K562 (cell line): ENCODE data around the gene PITHD1. TPM values are rescaled to one million over a fixed set of nuclear protein-coding genes. Genes with fewer than 3 reads are reported as not detected.

Experiments used
- BRD4 ChIP-seq: fragments of 200-600 bp; sonication (generic); IDR thresholded peaks from 2 replicates; pipeline ENCODE4 v1.6.1; 2017; ENCODE audit warnings: inconsistent platforms
- BRF1 ChIP-seq: IDR thresholded peaks from 3 replicates; pipeline ENCODE4 v1.6.1; 2011; ENCODE audit warnings: borderline replicate concordance, mild to moderate bottlenecking; ENCODE audit not compliant: insufficient read length; ENCODE audit errors: extremely low read depth
- CXXC5 ChIP-seq: fragments of 250-450 bp; sonication (Bioruptor Pico); IDR thresholded peaks from 2 replicates; pipeline ENCODE4 v1.8.0; 2022; ENCODE audit warnings: inconsistent platforms, mild to moderate bottlenecking, moderate library complexity
- ELF1 ChIP-seq: fragments of 200-800 bp; sonication (Bioruptor generic); IDR thresholded peaks from 2 replicates; pipeline ENCODE4 v1.6.1; 2016; ENCODE audit warnings: missing genetic modification characterization, missing compliant biosample characterization
- ELF4 ChIP-seq: fragments of 450-650 bp; formaldehyde crosslinking; IDR thresholded peaks from 2 replicates; pipeline ENCODE4 v1.4.0; 2022; ENCODE audit warnings: missing genetic modification characterization
- ETV1 ChIP-seq: fragments of 450-650 bp; conservative IDR thresholded peaks from 2 replicates; pipeline ENCODE4 v1.6.1; 2016; ENCODE audit warnings: missing genetic modification characterization, control low read depth, low read depth, missing compliant biosample characterization
- GABPB2 ChIP-seq: fragments of 250-450 bp; sonication (Bioruptor Pico); conservative IDR thresholded peaks from 2 replicates; pipeline ENCODE4 v1.5.1; 2021; ENCODE audit warnings: mild to moderate bottlenecking
- HMG20B ChIP-seq: fragments of 250-450 bp; sonication (Bioruptor Pico); IDR thresholded peaks from 2 replicates; pipeline ENCODE4 v1.5.0; 2021; ENCODE audit warnings: mild to moderate bottlenecking
- RBM22 ChIP-seq: fragments of 200-400 bp; formaldehyde crosslinking; IDR thresholded peaks from 2 replicates; pipeline ENCODE4 v1.6.1; 2018; ENCODE audit warnings: low read length, low read depth; ENCODE audit not compliant: poor library complexity, severe bottlenecking
- SAP30 ChIP-seq: fragments of 200-600 bp; sonication (generic); IDR thresholded peaks from 2 replicates; pipeline ENCODE4 v1.6.1; 2012; ENCODE audit warnings: borderline replicate concordance, low read depth, mild to moderate bottlenecking, moderate library complexity, low read length, control low read depth, inconsistent platforms; ENCODE audit not compliant: insufficient read depth, poor library complexity, severe bottlenecking
- TEAD1 ChIP-seq, 2 experiments: fragments of 450-650 bp in 1 of 2; sonication (generic) in 1 of 2; formaldehyde crosslinking; IDR thresholded peaks; 2 replicates each; pipeline versions ENCODE4 v1.4.0 to v1.8.0; 2020 to 2022; ENCODE audit warnings: mild to moderate bottlenecking in 2 of 2, missing genetic modification reagents in 1 of 2
- TFE3 ChIP-seq: fragments of 450-650 bp; formaldehyde crosslinking; IDR thresholded peaks from 2 replicates; pipeline ENCODE4 v1.4.0; 2020; ENCODE audit warnings: mild to moderate bottlenecking, mixed read lengths
- TGIF2 ChIP-seq: sonication (generic); formaldehyde crosslinking; IDR thresholded peaks from 2 replicates; pipeline ENCODE4 v1.8.1; 2022; ENCODE audit warnings: mild to moderate bottlenecking, missing genetic modification reagents, moderate library complexity
- ZKSCAN1 ChIP-seq: fragments of 150-350 bp; IDR thresholded peaks from 2 replicates; pipeline ENCODE4 v1.6.1; 2016; ENCODE audit warnings: low read depth, low read length
- ZNF395 ChIP-seq: fragments of 200-800 bp; sonication (Bioruptor generic); IDR thresholded peaks from 2 replicates; pipeline ENCODE4 v1.6.1; 2017; ENCODE audit warnings: missing genetic modification characterization, missing compliant biosample characterization
- ZNF717 ChIP-seq: fragments of 250-450 bp; sonication (Bioruptor Pico); IDR thresholded peaks from 2 replicates; pipeline ENCODE4 v1.5.0; 2021
- polyA plus RNA-seq, 8 experiments: library from polyadenylated mRNA; depleted of rRNA in 4 of 8; stranded (reverse) in 5 of 8; unstranded in 3 of 8; fragments of >200 nt; fragmentation: Nextera tagmentation in 2 of 8; fragmentation: Illumina TruSeq in 1 of 8; extraction: Ambion mirVana in 2 of 8; extraction: Trizol in 1 of 8; gene quantifications; 2 replicates each; pipeline versions ENCODE4 v1.2.1 to v1.2.3, GENCODE V29; 2011 to 2014; ENCODE audit warnings: inconsistent platforms in 1 of 8, missing spikeins in 1 of 8
- total RNA-seq, 7 experiments: library from RNA; depleted of rRNA in 6 of 7; stranded (reverse); fragments of >200 nt in 6 of 7; fragmentation: Illumina TruSeq in 2 of 7; extraction: Trizol in 2 of 7; gene quantifications; 2 replicates each; pipeline versions ENCODE4 v1.2.1 to v1.2.3, GENCODE V29; 2011 to 2021; ENCODE audit warnings: low replicate concordance in 1 of 7
- TF ChIP-seq, protein P1 (sequence below), 3 experiments: fragments of 200-800 bp in 1 of 3; fragments of 250-450 bp in 1 of 3; fragments of 450-650 bp in 1 of 3; sonication (Bioruptor Pico) in 1 of 3; sonication (Bioruptor generic) in 1 of 3; formaldehyde crosslinking in 1 of 3; IDR thresholded peaks; 2 replicates each; pipeline versions ENCODE4 v1.6.1 to v1.8.0; 2016 to 2022; ENCODE audit warnings: mild to moderate bottlenecking in 2 of 3, missing genetic modification characterization in 2 of 3, missing compliant biosample characterization in 1 of 3, moderate library complexity in 1 of 3
- TF ChIP-seq, protein P2 (sequence below): sonication (generic); formaldehyde crosslinking; IDR thresholded peaks from 2 replicates; pipeline ENCODE4 v1.8.0; 2022; ENCODE audit warnings: mild to moderate bottlenecking, missing genetic modification reagents

Gene PITHD1
- total and polyA plus RNA-seq, 9 of the 15 experiments (the other 6 are each of a cell fraction or from before 2014, with no cell fraction given), result 46.5 to 175 (median 149) TPM

GRCh38 chr1:23790696-23791515 is 12.7 kb downstream of the PITHD1 start, which contains the start of gene LYPLA2 (continued):
- TF ChIP-seq, protein P1, sequence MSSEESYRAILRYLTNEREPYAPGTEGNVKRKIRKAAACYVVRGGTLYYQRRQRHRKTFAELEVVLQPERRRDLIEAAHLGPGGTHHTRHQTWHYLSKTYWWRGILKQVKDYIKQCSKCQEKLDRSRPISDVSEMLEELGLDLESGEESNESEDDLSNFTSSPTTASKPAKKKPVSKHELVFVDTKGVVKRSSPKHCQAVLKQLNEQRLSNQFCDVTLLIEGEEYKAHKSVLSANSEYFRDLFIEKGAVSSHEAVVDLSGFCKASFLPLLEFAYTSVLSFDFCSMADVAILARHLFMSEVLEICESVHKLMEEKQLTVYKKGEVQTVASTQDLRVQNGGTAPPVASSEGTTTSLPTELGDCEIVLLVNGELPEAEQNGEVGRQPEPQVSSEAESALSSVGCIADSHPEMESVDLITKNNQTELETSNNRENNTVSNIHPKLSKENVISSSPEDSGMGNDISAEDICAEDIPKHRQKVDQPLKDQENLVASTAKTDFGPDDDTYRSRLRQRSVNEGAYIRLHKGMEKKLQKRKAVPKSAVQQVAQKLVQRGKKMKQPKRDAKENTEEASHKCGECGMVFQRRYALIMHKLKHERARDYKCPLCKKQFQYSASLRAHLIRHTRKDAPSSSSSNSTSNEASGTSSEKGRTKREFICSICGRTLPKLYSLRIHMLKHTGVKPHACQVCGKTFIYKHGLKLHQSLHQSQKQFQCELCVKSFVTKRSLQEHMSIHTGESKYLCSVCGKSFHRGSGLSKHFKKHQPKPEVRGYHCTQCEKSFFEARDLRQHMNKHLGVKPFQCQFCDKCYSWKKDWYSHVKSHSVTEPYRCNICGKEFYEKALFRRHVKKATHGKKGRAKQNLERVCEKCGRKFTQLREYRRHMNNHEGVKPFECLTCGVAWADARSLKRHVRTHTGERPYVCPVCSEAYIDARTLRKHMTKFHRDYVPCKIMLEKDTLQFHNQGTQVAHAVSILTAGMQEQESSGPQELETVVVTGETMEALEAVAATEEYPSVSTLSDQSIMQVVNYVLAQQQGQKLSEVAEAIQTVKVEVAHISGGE (CRISPR knock-in tag; IDR thresholded peaks at IDR 0.05), result peak in 2 of 3 experiments; percentile 89 to 98; a peak in 4 of 6 replicates
- no peak for TF ChIP-seq ZNF717
- TF ChIP-seq ZKSCAN1, result 0 out of 2 replicates have a peak, but pooled peaks have one; percentile 66
- peak; percentile 85; the same call in 1 of the 2 replicates for TF ChIP-seq BRD4
- peak; percentile 86 for TF ChIP-seq RBM22
- peak; percentile 24 to 75; a peak in 1 of 4 replicates for TF ChIP-seq TEAD1 (CRISPR knock-in tag; IDR thresholded peaks at IDR 0.05)
- TF ChIP-seq, protein P2, sequence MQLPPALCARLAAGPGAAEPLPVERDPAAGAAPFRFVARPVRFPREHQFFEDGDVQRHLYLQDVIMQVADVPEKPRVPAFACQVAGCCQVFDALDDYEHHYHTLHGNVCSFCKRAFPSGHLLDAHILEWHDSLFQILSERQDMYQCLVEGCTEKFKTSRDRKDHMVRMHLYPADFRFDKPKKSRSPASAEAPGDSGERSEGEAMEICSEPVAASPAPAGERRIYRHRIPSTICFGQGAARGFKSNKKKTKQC, result peak; percentile 70; the same call in 1 of the 2 replicates
- peak; percentile 91; the same call in 1 of the 2 replicates for TF ChIP-seq ZNF395 (CRISPR knock-in tag)
- no peak for TF ChIP-seq GABPB2 (CRISPR knock-in tag)
- TF ChIP-seq ELF1 (tag), result peak; percentile 99
- no peak for TF ChIP-seq BRF1
- peak; percentile 97 for TF ChIP-seq ETV1 (tag)
- peak; percentile 98 for TF ChIP-seq SAP30
- TF ChIP-seq HMG20B (CRISPR knock-in tag), result 0 out of 2 replicates have a peak, but pooled peaks have one; percentile 10
- peak; percentile 98 for TF ChIP-seq ELF4 (CRISPR knock-in tag)
- TF ChIP-seq CXXC5 (CRISPR knock-in tag), result peak; percentile 77
- peak; percentile 23; the same call in 1 of the 2 replicates for TF ChIP-seq TGIF2 (CRISPR knock-in tag)
- TF ChIP-seq TFE3 (CRISPR knock-in tag), result no peak
